ENCODE measurements around the gene LTC4S.

Gene LTC4S

DNA sequence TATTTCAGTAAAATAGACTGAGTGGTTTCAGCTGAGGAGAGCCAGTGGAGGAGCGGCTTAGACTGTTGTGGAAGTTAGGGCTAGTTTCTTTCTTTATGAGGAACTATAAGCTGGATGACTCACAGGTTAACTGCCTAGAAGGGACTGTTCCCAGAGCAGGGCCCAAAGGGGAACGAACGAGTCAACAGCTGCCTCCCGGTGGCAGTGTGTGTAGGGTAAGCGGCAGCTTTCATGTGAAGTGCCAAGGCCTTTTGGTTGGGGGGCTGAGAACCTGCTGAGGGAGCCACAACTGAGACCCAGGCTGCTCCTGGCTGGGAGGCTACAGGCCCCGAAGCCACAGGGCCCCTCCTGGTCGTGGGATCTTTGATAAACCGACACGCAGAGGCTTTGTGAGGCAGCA, 33.9 kb downstream of the LTC4S start:
- Histone ChIP-seq H3K27ac (peak overlapping the region; percentile 7), H3K4me3 (ENCODE audit: low read depth, low read length) (no peak overlapping the region)

DNA sequence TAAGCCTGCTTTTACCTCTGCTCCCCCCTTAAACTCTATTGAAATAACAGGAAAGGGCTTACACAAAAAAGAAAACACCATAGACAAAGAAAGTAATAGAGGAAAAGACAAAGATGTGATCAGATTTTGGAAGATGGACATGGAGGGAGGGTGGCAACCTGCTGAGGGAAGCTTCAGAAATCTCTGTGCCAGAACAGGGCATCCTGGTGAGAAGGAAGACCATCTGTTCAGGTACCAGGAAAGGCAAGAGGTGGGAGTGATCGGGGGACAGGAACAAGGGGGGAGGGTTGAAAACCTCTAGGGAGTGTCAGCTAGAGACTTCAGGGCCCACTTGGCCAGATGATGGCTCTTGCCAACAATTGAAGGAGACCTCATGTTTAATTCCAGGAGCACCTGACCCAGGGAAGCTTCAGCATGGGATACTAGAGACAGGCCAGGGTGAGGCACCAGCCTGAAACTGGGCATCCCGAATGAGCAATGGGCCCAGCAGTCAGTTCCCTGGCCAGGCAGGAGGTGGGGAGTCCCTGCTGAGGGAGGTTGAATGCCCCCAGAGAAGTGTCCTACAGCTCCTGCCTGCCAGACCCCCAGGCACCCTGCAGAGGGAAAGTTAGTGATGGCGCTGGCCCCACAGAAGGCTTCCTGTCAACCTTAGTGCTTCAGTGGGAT, 35.1 kb downstream of the LTC4S start:
- in situ Hi-C loops (cut with HindIII; ENCODE audit: low pct_ligation_motif_present, low sequenced_read_pairs): no loop called here
- no peaks in the 10 kb centered on the region for H3K27me3 ChIP-seq (replicated peaks)
- no peak for DNase-seq
- no peak overlapping the region for H3K27ac ChIP-seq
- TF ChIP-seq, protein P1, sequence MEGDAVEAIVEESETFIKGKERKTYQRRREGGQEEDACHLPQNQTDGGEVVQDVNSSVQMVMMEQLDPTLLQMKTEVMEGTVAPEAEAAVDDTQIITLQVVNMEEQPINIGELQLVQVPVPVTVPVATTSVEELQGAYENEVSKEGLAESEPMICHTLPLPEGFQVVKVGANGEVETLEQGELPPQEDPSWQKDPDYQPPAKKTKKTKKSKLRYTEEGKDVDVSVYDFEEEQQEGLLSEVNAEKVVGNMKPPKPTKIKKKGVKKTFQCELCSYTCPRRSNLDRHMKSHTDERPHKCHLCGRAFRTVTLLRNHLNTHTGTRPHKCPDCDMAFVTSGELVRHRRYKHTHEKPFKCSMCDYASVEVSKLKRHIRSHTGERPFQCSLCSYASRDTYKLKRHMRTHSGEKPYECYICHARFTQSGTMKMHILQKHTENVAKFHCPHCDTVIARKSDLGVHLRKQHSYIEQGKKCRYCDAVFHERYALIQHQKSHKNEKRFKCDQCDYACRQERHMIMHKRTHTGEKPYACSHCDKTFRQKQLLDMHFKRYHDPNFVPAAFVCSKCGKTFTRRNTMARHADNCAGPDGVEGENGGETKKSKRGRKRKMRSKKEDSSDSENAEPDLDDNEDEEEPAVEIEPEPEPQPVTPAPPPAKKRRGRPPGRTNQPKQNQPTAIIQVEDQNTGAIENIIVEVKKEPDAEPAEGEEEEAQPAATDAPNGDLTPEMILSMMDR (IDR thresholded peaks at IDR 0.05; ENCODE audit: low read depth, low read length, missing control alignments): no peak
- no peak overlapping the region for H3K4me3 ChIP-seq (ENCODE audit: low read depth, low read length)
- peaks cover 99% of the 10 kb centered on the region for H3K36me3 ChIP-seq (replicated peaks)

More for the DNA sequence above, 33.9 kb downstream of the LTC4S start:
- DNase-seq: peak; percentile 53
- TF ChIP-seq, protein P1 (IDR thresholded peaks at IDR 0.05; ENCODE audit: low read depth, low read length, missing control alignments): no peak
- in situ Hi-C loops (cut with HindIII; ENCODE audit: low pct_ligation_motif_present, low sequenced_read_pairs): no loop called here
- H3K36me3 ChIP-seq (replicated peaks): peaks cover 96% of the 10 kb centered on the region
- no peaks in the 10 kb centered on the region for H3K27me3 ChIP-seq (replicated peaks)

DNA sequence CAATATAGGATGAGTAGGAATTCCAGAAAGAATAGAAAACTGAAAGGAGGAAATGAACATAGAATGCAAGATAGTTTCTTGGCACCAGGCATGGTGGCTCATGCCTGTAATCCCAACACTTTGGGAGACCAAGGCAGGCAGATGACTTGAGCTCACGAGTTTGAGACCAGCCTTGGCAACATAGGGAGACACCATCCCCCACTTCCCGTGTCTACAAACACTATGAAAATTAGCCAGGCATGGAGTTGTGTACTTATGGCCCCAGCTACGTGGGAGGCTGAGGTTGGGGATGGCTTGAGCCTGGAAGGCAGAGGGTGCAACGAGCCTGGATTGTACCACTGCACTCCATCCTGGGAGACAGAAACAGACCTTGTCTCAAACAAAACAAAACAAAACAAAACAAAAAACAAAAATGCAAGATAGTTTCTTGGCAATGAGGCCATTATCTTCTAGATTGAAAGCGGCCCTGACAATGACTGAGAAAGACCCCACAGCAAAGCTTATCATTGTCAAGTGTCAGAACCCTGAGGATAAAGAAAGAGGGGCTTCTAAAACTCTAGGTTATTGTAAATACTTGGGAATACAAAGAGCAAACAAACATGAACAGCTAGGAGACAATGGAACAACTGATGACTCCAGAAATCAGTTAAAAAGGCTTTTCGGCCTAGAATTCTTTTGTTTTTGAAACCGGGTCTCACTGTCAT, 36.1 kb downstream of the LTC4S start:
- Histone ChIP-seq H3K4me3 (ENCODE audit: low read depth, low read length) (no peak overlapping the region), H3K27me3 (replicated peaks) (no peaks in the 10 kb centered on the region), H3K27ac (no peak overlapping the region), H3K36me3 (replicated peaks) (peaks cover 96% of the 10 kb centered on the region)
- DNase-seq: no peak
- in situ Hi-C loops (cut with HindIII; ENCODE audit: low pct_ligation_motif_present, low sequenced_read_pairs): no loop called here
- TF ChIP-seq, protein P1 (IDR thresholded peaks at IDR 0.05; ENCODE audit: low read depth, low read length, missing control alignments): no peak

DNA sequence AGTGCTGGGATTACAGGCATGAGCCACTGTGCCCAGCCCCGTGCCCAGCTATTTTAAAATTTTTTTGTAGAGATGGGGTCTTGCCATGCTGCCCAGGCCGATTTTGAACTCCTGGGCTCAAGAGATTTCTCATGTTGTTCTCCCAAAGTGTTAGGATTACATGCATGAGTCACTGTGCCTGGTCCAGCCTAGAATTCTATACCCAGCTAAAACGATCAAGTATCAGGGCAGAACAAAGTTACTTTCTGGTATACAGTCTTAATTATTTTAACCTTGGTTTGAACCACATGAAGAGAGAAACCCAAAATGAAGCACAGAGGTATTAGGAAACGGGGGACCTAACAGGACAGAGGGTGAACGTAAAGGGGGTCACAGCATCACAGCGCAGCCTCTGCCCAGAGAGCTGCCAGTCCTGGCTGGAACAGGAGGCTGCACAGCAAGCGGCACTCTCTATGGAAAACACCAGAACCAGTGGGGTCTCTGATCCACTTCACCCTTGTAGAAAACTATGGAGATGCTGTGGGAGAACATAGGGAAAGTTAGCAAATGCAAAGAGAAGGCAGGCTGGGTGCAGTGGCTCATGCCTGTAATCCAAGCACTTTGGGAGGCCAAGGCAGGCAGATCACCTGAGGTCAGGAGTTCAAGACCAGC, 37.2 kb downstream of the LTC4S start:
- no peak overlapping the region for H3K27ac ChIP-seq
- in situ Hi-C loops (cut with HindIII; ENCODE audit: low pct_ligation_motif_present, low sequenced_read_pairs): no loop called here
- no peak for DNase-seq
- no peak overlapping the region for H3K4me3 ChIP-seq (ENCODE audit: low read depth, low read length)
- H3K36me3 ChIP-seq (replicated peaks): peaks cover 90% of the 10 kb centered on the region
- TF ChIP-seq, protein P1 (IDR thresholded peaks at IDR 0.05; ENCODE audit: low read depth, low read length, missing control alignments): no peak
- H3K27me3 ChIP-seq (replicated peaks): no peaks in the 10 kb centered on the region

DNA sequence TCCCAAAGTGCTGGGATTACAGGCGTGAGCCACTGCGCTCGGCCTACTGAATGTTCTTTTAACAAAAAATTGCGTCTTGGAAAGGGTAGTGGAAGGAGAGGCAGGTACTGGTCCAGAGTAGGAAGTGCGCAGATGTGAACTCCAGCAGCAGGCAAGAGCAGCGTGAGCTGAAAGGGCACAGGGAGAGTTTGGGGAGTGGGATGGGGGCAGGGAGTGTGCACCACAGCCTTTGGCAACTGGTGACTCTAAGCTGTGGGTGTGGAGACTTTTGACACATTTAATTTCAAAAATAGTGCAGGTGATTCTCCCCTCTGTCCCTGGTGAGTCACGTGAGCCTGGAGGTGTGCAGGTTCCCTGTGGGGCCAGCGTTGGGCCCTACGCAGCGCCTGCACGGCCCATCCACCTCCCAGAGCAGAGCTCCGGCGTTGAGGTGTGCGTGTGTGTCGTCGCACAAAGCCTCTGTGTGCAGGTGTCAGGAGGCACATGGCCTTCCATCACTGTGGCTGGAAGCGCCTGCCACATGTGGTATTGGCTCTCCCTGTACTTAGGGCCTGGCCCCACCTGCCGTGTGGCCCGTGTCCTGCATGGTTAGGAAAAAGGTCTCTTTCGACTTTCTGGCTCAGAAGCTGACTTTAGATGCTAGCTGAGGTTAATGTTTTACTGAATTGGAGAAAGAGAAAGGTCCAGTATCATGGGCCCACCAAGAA, 38.4 kb downstream of the LTC4S start:
- in situ Hi-C loops (cut with HindIII; ENCODE audit: low pct_ligation_motif_present, low sequenced_read_pairs): no loop called here
- Histone ChIP-seq H3K27ac (no peak overlapping the region), H3K4me3 (ENCODE audit: low read depth, low read length) (no peak overlapping the region), H3K27me3 (replicated peaks) (no peaks in the 10 kb centered on the region), H3K36me3 (replicated peaks) (peaks cover 90% of the 10 kb centered on the region)
- DNase-seq: no peak
- TF ChIP-seq, protein P1 (IDR thresholded peaks at IDR 0.05; ENCODE audit: low read depth, low read length, missing control alignments): no peak
